Ishikawa (cell line): ENCODE results near the gene SPATA16.

Experiments
- CEBPB ChIP-seq: IDR thresholded peaks from 2 replicates; pipeline ENCODE4 v1.6.1; 2012
- CREB1 ChIP-seq: IDR thresholded peaks from 2 replicates; pipeline ENCODE4 v1.6.1; 2012; ENCODE audit warnings: low read depth
- EGR1 ChIP-seq: IDR thresholded peaks from 2 replicates; pipeline ENCODE4 v1.6.1; 2012
- EP300 ChIP-seq: IDR thresholded peaks from 2 replicates; pipeline ENCODE4 v1.6.1; 2012; ENCODE audit warnings: borderline replicate concordance
- FOXM1 ChIP-seq: IDR thresholded peaks from 2 replicates; pipeline ENCODE4 v1.6.1; 2012; ENCODE audit warnings: low read depth, borderline replicate concordance
- NFIC ChIP-seq: IDR thresholded peaks from 2 replicates; pipeline ENCODE4 v1.6.1; 2012
- RAD21 ChIP-seq: IDR thresholded peaks from 2 replicates; pipeline ENCODE4 v1.6.1; 2012; ENCODE audit warnings: low read depth
- TAF1 ChIP-seq: IDR thresholded peaks from 2 replicates; pipeline ENCODE4 v1.6.1; 2012; ENCODE audit warnings: low read depth, mild to moderate bottlenecking
- TCF12 ChIP-seq: IDR thresholded peaks from 2 replicates; pipeline ENCODE4 v1.6.1; 2012; ENCODE audit warnings: low read depth
- TEAD4 ChIP-seq: IDR thresholded peaks from 2 replicates; pipeline ENCODE4 v1.6.1; 2012
- YY1 ChIP-seq: IDR thresholded peaks from 2 replicates; pipeline ENCODE4 v1.6.1; 2012; ENCODE audit warnings: low read depth
- ZBTB7A ChIP-seq: IDR thresholded peaks from 2 replicates; pipeline ENCODE4 v1.6.1; 2012; ENCODE audit warnings: low read depth
- TF ChIP-seq, protein P1 (sequence below): IDR thresholded peaks from 2 replicates; pipeline ENCODE4 v1.6.1; 2012
- TF ChIP-seq, protein P2 (sequence below): IDR thresholded peaks from 2 replicates; pipeline ENCODE4 v1.6.1; 2012; ENCODE audit warnings: low read depth, mild to moderate bottlenecking
- TF ChIP-seq, protein P3 (sequence below): IDR thresholded peaks from 2 replicates; pipeline ENCODE4 v1.6.1; 2012

Gene SPATA16

DNA sequence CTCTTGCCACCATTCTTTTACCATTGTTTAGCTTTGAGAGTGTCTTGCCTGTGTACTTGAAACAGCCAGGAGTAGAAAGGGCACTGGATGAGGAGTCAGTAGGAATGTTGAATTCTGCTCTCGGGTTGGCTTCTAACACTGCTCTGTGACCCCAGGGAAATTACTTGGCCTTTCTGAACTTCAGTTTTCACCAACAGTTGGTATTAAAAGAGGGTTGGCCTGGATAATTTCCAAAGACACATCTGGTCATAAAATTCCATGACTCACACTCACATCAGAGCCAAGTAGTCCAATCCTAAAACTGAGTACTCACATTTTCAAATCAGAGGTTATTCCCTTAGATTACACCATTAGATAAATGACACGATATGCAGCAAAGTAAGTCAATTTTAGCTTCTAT, 248.9 kb downstream of the SPATA16 start:
- TF ChIP-seq CREB1 (no peak), NFIC (no peak), TCF12 (no peak), FOXM1 (no peak), ZBTB7A (no peak), RAD21 (no peak), EP300 (no peak), CEBPB (no peak), TEAD4 (no peak), TAF1 (no peak), YY1 (no peak), EGR1 (no peak)
- TF ChIP-seq, protein P1, sequence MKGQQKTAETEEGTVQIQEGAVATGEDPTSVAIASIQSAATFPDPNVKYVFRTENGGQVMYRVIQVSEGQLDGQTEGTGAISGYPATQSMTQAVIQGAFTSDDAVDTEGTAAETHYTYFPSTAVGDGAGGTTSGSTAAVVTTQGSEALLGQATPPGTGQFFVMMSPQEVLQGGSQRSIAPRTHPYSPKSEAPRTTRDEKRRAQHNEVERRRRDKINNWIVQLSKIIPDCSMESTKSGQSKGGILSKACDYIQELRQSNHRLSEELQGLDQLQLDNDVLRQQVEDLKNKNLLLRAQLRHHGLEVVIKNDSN = no peak
- TF ChIP-seq, protein P2, sequence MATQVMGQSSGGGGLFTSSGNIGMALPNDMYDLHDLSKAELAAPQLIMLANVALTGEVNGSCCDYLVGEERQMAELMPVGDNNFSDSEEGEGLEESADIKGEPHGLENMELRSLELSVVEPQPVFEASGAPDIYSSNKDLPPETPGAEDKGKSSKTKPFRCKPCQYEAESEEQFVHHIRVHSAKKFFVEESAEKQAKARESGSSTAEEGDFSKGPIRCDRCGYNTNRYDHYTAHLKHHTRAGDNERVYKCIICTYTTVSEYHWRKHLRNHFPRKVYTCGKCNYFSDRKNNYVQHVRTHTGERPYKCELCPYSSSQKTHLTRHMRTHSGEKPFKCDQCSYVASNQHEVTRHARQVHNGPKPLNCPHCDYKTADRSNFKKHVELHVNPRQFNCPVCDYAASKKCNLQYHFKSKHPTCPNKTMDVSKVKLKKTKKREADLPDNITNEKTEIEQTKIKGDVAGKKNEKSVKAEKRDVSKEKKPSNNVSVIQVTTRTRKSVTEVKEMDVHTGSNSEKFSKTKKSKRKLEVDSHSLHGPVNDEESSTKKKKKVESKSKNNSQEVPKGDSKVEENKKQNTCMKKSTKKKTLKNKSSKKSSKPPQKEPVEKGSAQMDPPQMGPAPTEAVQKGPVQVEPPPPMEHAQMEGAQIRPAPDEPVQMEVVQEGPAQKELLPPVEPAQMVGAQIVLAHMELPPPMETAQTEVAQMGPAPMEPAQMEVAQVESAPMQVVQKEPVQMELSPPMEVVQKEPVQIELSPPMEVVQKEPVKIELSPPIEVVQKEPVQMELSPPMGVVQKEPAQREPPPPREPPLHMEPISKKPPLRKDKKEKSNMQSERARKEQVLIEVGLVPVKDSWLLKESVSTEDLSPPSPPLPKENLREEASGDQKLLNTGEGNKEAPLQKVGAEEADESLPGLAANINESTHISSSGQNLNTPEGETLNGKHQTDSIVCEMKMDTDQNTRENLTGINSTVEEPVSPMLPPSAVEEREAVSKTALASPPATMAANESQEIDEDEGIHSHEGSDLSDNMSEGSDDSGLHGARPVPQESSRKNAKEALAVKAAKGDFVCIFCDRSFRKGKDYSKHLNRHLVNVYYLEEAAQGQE = no peak
- TF ChIP-seq, protein P3, sequence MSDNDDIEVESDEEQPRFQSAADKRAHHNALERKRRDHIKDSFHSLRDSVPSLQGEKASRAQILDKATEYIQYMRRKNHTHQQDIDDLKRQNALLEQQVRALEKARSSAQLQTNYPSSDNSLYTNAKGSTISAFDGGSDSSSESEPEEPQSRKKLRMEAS = no peak

GRCh38 chr3:172885704-172886103, 255.3 kb downstream of the SPATA16 start:
- TF ChIP-seq, protein P2 = no peak
- no peak for TF ChIP-seq TAF1
- TF ChIP-seq, protein P3 = no peak
- TF ChIP-seq FOXM1 = no peak
- TF ChIP-seq NFIC = no peak
- no peak for TF ChIP-seq CEBPB
- TF ChIP-seq, protein P1 = no peak
- no peak for TF ChIP-seq TEAD4
- TF ChIP-seq TCF12 = no peak
- TF ChIP-seq ZBTB7A = no peak
- no peak for TF ChIP-seq CREB1
- no peak for TF ChIP-seq RAD21
- no peak for TF ChIP-seq YY1
- no peak for TF ChIP-seq EP300
- no peak for TF ChIP-seq EGR1

- TF ChIP-seq TEAD4 = no peak
- no peak for TF ChIP-seq FOXM1
- no peak for TF ChIP-seq RAD21
- no peak for TF ChIP-seq TCF12
- no peak for TF ChIP-seq CREB1
- 0 out of 2 replicates have a peak, but pooled peaks have one; percentile 8 for TF ChIP-seq EGR1
- TF ChIP-seq TAF1 = no peak
- no peak for TF ChIP-seq YY1
These were observed 258.5 kb downstream of the SPATA16 start for GRCh38 chr3:172882563-172882962.

DNA sequence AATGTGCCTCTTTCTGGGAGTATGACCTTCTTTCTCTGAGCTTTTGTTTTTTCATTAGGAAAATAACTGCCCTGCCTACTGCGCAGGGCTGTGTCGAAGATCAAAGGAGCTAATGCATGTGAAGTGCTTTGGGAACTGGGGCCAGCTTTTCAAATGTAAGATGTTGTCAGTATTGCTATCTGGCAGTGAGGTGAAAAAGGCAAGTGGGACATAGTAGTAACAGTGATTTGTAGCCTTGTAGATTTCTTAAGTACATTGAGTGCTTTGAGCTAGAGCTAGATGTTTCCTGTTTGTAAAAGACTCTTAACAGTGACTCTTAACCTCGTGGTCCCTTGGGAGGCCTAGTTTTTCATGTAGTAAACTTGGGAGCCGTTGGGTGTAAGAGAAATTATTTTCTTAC, 264.0 kb downstream of the SPATA16 start:
- TF ChIP-seq TEAD4 (no peak), ZBTB7A (no peak), CEBPB (no peak), CREB1 (no peak), FOXM1 (no peak)
- TF ChIP-seq, protein P1 = no peak
- TF ChIP-seq, protein P3 = no peak

GRCh38 chr3:172876297-172876696, 264.7 kb downstream of the SPATA16 start:
- TF ChIP-seq EGR1 (no peak), NFIC (no peak), RAD21 (no peak), YY1 (no peak), TAF1 (no peak), ZBTB7A (no peak)
- TF ChIP-seq, protein P3 = no peak
